HepG2 (cell line): Measurements from ENCODE around the gene FBXL20. TPM values are rescaled to one million over a fixed set of nuclear protein-coding genes. Genes with fewer than 3 reads are reported as not detected.

Experiments used
- ATAC-seq: fragments of 200-7000 bp; cut with Tn5 transposase; 3 replicates; pipeline ENCODE4 v1.9.1; 2020; ENCODE audit warnings: mild to moderate bottlenecking, moderate library complexity
- BruUV-seq: library from RNA; stranded (reverse); fragments of 400-500 nt; replicated peaks from 2 replicates; lab custom pipeline; 2021; lab: Mats Ljungman, UMichigan
- CTCF ChIA-PET: fragments of 300-600 bp; formaldehyde crosslinking; extraction: SDS; loops from one replicate; lab custom pipeline; 2021; ENCODE audit warnings: low total read pairs, inconsistent platforms, low intra/inter-chr PET ratio; lab: Yijun Ruan, JAX
- POLR2A ChIA-PET: fragments of 350-600 bp; sonication (Branson Sonifier 250); formaldehyde crosslinking; loops from one replicate; lab custom pipeline; 2020; ENCODE audit warnings: antibody characterized with exemption, inconsistent platforms; lab: Yijun Ruan, JAX
- DNase-seq: peaks from one replicate; pipeline ENCODE4 v3.0.0-alpha.2; 2015; ENCODE audit warnings: low spot score
- FAIRE-seq: peaks from 3 replicates; lab custom pipeline; 2011; peaks lifted over from hg19 to GRCh38; lab: Jason Lieb, UNC
- H2AFZ ChIP-seq: one replicate; pipeline ENCODE4 v1.6.1; 2011; ENCODE audit warnings: low read length, inconsistent platforms
- H3K27ac ChIP-seq: fragments of 300-600 bp; 3 replicates; pipeline ENCODE4 v1.8.0; 2011; ENCODE audit warnings: mixed run types, mild to moderate bottlenecking, mixed read lengths, low read length, inconsistent platforms; ENCODE audit not compliant: insufficient read depth; ENCODE audit errors: extremely low read length
- H3K27me3 ChIP-seq, 2 experiments: fragments of 200-600 bp in 1 of 2; 2 replicates in 1 of 2; 3 replicates in 1 of 2; pipeline versions ENCODE4 v1.6.0 to v1.8.0; 2011; ENCODE audit warnings: low read length in 2 of 2, mild to moderate bottlenecking in 2 of 2, moderate library complexity in 2 of 2, inconsistent platforms in 1 of 2; ENCODE audit not compliant: insufficient read depth in 2 of 2, control insufficient read depth in 1 of 2
- H3K36me3 ChIP-seq, 2 experiments: fragments of 200-600 bp in 1 of 2; replicated peaks in 1 of 2; 2 replicates in 1 of 2; 3 replicates in 1 of 2; pipeline versions ENCODE4 v1.5.1 to v1.8.0; 2011; ENCODE audit warnings: low read length in 2 of 2, inconsistent platforms in 1 of 2; ENCODE audit not compliant: insufficient read depth in 2 of 2, control insufficient read depth in 1 of 2
- H3K4me1 ChIP-seq: 2 replicates; pipeline ENCODE4 v1.5.1; 2012; ENCODE audit warnings: low read length, inconsistent platforms; ENCODE audit not compliant: insufficient read depth
- H3K4me2 ChIP-seq: 2 replicates; pipeline ENCODE4 v1.6.0; 2011; ENCODE audit warnings: low read depth, low read length, inconsistent platforms
- H3K4me3 ChIP-seq, 3 experiments: fragments of 200-600 bp in 1 of 3; sonication (generic), shearing (Covaris generic) in 1 of 3; replicated peaks in 1 of 3; 2 replicates each; pipeline ENCODE4 v1.5.1; 2011 to 2016; ENCODE audit warnings: low read length in 3 of 3, inconsistent platforms in 2 of 3, low read depth in 2 of 3, mild to moderate bottlenecking in 2 of 3, control low read depth in 1 of 3, mixed read lengths in 1 of 3; ENCODE audit not compliant: insufficient read depth in 1 of 3
- H3K79me2 ChIP-seq: one replicate; pipeline ENCODE4 v1.6.1; 2011; ENCODE audit warnings: low read length, inconsistent platforms; ENCODE audit not compliant: insufficient read depth
- H3K9ac ChIP-seq: 2 replicates; pipeline ENCODE4 v1.6.0; 2011; ENCODE audit warnings: mild to moderate bottlenecking, low read depth, low read length, inconsistent platforms; ENCODE audit not compliant: insufficient read depth
- H3K9me3 ChIP-seq: 2 replicates; pipeline ENCODE4 v1.5.1; 2012; ENCODE audit warnings: mild to moderate bottlenecking, low read length
- H4K20me1 ChIP-seq: 2 replicates; pipeline ENCODE4 v1.6.0; 2011; ENCODE audit warnings: inconsistent platforms, mild to moderate bottlenecking, low read length, moderate library complexity; ENCODE audit not compliant: insufficient read depth
- BORCS8-MEF2B ChIP-seq: sonication (generic); formaldehyde crosslinking; IDR thresholded peaks from 2 replicates; pipeline ENCODE4 v1.8.0; 2022; ENCODE audit warnings: mild to moderate bottlenecking, missing genetic modification reagents
- ELF1 ChIP-seq: sonication (generic); formaldehyde crosslinking; IDR thresholded peaks from 2 replicates; pipeline ENCODE4 v1.4.0; 2020; ENCODE audit warnings: missing genetic modification reagents
- GATAD1 ChIP-seq: IDR thresholded peaks from 2 replicates; pipeline ENCODE4 v1.6.1; 2016; ENCODE audit warnings: missing genetic modification reagents, missing compliant biosample characterization
- HMG20A ChIP-seq: IDR thresholded peaks from 2 replicates; pipeline ENCODE4 v1.6.1; 2016; ENCODE audit warnings: borderline replicate concordance
- MNT ChIP-seq: fragments of 450-650 bp; IDR thresholded peaks from 2 replicates; pipeline ENCODE4 v1.6.1; 2016
- MTA3 ChIP-seq: sonication (generic); formaldehyde crosslinking; IDR thresholded peaks from 2 replicates; pipeline ENCODE4 v1.4.0; 2020; ENCODE audit warnings: missing genetic modification reagents
- RNF2 ChIP-seq: fragments of 450-650 bp; conservative IDR thresholded peaks from 2 replicates; pipeline ENCODE4 v1.6.1; 2016; ENCODE audit warnings: low read depth
- SMAD3 ChIP-seq: sonication (generic); formaldehyde crosslinking; IDR thresholded peaks from 2 replicates; pipeline ENCODE4 v1.4.0; 2020; ENCODE audit warnings: missing genetic modification reagents
- ZBED4 ChIP-seq: sonication (generic); formaldehyde crosslinking; IDR thresholded peaks from 2 replicates; pipeline ENCODE4 v1.4.0; 2020; ENCODE audit warnings: missing genetic modification reagents, borderline replicate concordance
- ZBTB44 ChIP-seq: sonication (generic); formaldehyde crosslinking; IDR thresholded peaks from 2 replicates; pipeline ENCODE4 v1.4.0; 2020; ENCODE audit warnings: missing genetic modification reagents
- ZBTB8A ChIP-seq: sonication (generic); formaldehyde crosslinking; IDR thresholded peaks from 2 replicates; pipeline ENCODE4 v1.4.0; 2020; ENCODE audit warnings: mild to moderate bottlenecking, low read depth, missing genetic modification reagents, borderline replicate concordance
- ZNF256 ChIP-seq: sonication (generic); formaldehyde crosslinking; conservative IDR thresholded peaks from 2 replicates; pipeline ENCODE4 v1.4.0; 2020; ENCODE audit warnings: missing genetic modification reagents
- ZNF260 ChIP-seq: sonication (generic); formaldehyde crosslinking; IDR thresholded peaks from 2 replicates; pipeline ENCODE4 v1.4.0; 2020; ENCODE audit warnings: missing genetic modification reagents, low read depth, mild to moderate bottlenecking, borderline replicate concordance
- ZNF678 ChIP-seq: sonication (generic); formaldehyde crosslinking; IDR thresholded peaks from 2 replicates; pipeline ENCODE4 v1.4.0; 2020; ENCODE audit warnings: mild to moderate bottlenecking, missing genetic modification reagents
- ZNF746 ChIP-seq: sonication (generic); formaldehyde crosslinking; IDR thresholded peaks from 2 replicates; pipeline ENCODE4 v1.8.0; 2022; ENCODE audit warnings: mild to moderate bottlenecking, missing genetic modification reagents
- WGBS: methylation state at CpG from one replicate; pipeline ENCODE4 v1.1.6; 2017; ENCODE audit warnings: low lambda C conversion rate; 5-methylcytosine and 5-hydroxymethylcytosine counted together
- in situ Hi-C: cut with HindIII; loops from 2 replicates; pipeline ENCODE4 v1.10.0; 2017; ENCODE audit warnings: low pct_unique_long_range_greater_than_20kb; ENCODE audit not compliant: extremely low pct_ligation_motif_present
- intact Hi-C: fragments of 100-400 bp; cut with micrococcal nuclease; formaldehyde crosslinking; loops from one replicate; pipeline ENCODE4 v1.10.0; 2022; ENCODE audit not compliant: unreplicated experiment
- polyA plus RNA-seq, 8 experiments: library from polyadenylated mRNA; depleted of rRNA in 3 of 8; stranded (reverse) in 7 of 8; unstranded in 1 of 8; fragments of >200 nt; fragmentation: Illumina TruSeq in 4 of 8; extraction: Trizol in 4 of 8; gene quantifications; 2 replicates each; pipeline versions ENCODE4 v1.2.1 to v1.2.3, GENCODE V29; 2011 to 2016; ENCODE audit warnings: low read depth in 4 of 8, missing spikeins in 1 of 8, mixed read lengths in 1 of 8; ENCODE audit not compliant: insufficient read depth in 1 of 8
- total RNA-seq, 5 experiments: library from RNA; depleted of rRNA; stranded (reverse); fragments of >200 nt; fragmentation: Illumina TruSeq; extraction: Trizol; gene quantifications; 2 replicates each; pipeline ENCODE4 v1.2.3, GENCODE V29; 2016; ENCODE audit warnings: low read depth in 1 of 5

The FBXL20 gene
- total and polyA plus RNA-seq, 2 of the 13 experiments (the other 11 are each of a cell fraction or from before 2014, with no cell fraction given), result 10.2 to 10.3 TPM

- Histone ChIP-seq H3K4me2 (no peak overlapping the region), H3K9me3 (no peaks in the 10 kb centered on the region), H3K4me1 (peaks cover 12% of the 10 kb centered on the region), H3K79me2 (no peaks in the 10 kb centered on the region), H3K4me3 (no peak overlapping the region), H3K36me3 (peaks cover 2 to 5% of the 10 kb centered on the region in 2 experiments; a peak in 2 of 5 replicates), H3K9ac (no peak overlapping the region), H3K27me3 (no peaks in the 10 kb centered on the region), H2AFZ (no peak overlapping the region), H3K27ac (no peak overlapping the region), H4K20me1 (0 out of 2 replicates have a peak, but pooled peaks cover 4% of the 10 kb centered on the region)
- ChIA-PET CTCF (no interaction called here), POLR2A (no interaction called here)
- no TSS peak for BruUV-seq
- intact Hi-C loops, result no loop called here
- no peak for TF ChIP-seq ZBED4
- no peak for TF ChIP-seq MNT
- no peak for TF ChIP-seq BORCS8-MEF2B (CRISPR knock-in tag)
- no peak for TF ChIP-seq SMAD3
- no peak for TF ChIP-seq GATAD1 (CRISPR knock-in tag)
- no peak for TF ChIP-seq ZNF746 (CRISPR knock-in tag)
- no peak for TF ChIP-seq ZNF260 (CRISPR knock-in tag)
- no peak for TF ChIP-seq HMG20A (CRISPR knock-in tag)
- no peak for TF ChIP-seq ELF1
- TF ChIP-seq ZBTB8A (CRISPR knock-in tag), result no peak
- no peak for TF ChIP-seq ZBTB44 (CRISPR knock-in tag)
- TF ChIP-seq ZNF678 (CRISPR knock-in tag), result no peak
- TF ChIP-seq RNF2, result no peak
- no peak for TF ChIP-seq MTA3 (CRISPR knock-in tag)
- TF ChIP-seq ZNF256 (CRISPR knock-in tag), result no peak
- DNase-seq, result no peak
- ATAC-seq, result no peak
- in situ Hi-C loops, result no loop called here
- WGBS, result 92% methylated on average over 3 of the region's 3 CpGs
- no peak for FAIRE-seq
Observed at GRCh38 chr17:39306509-39307212, 94.8 kb downstream of the FBXL20 start.
